CD14-positive monocyte (primary cell): ENCODE measurements around the gene KIF13A. TPM values are rescaled to one million over a fixed set of nuclear protein-coding genes. Genes with fewer than 3 reads are reported as not detected.

Source experiments
- DNase-seq, 3 donors: peaks; one replicate each; pipeline ENCODE4 v3.0.0-alpha.2; 2011 to 2022
- H2AFZ ChIP-seq: 2 replicates; pipeline ENCODE4 v1.6.0; 2012; ENCODE audit warnings: mild to moderate bottlenecking, low read depth, low read length, inconsistent platforms; ENCODE audit not compliant: insufficient read depth, poor library complexity, severe bottlenecking
- H3K27ac ChIP-seq, 2 donors: 1 replicate in 1 of 2; 2 replicates in 1 of 2; pipeline ENCODE4 v1.5.1; 2012 to 2013; ENCODE audit warnings: low read length in 2 of 2, control low read depth in 1 of 2, inconsistent platforms in 1 of 2, low read depth in 1 of 2, mild to moderate bottlenecking in 1 of 2
- H3K27me3 ChIP-seq, 2 donors: one replicate each; pipeline versions ENCODE4 v1.6.0 to v1.6.1; 2011 to 2013; ENCODE audit warnings: low read length in 2 of 2; ENCODE audit not compliant: control insufficient read depth in 2 of 2, insufficient read depth in 2 of 2
- H3K36me3 ChIP-seq, 2 donors: replicated peaks in 1 of 2; 1 replicate in 1 of 2; 2 replicates in 1 of 2; pipeline versions ENCODE4 v1.5.1 to v1.6.1; 2012 to 2013; ENCODE audit warnings: low read length in 2 of 2, control low read depth in 1 of 2, inconsistent platforms in 1 of 2, mild to moderate bottlenecking in 1 of 2; ENCODE audit not compliant: insufficient read depth in 2 of 2, control insufficient read depth in 1 of 2
- H3K4me1 ChIP-seq, 2 donors: 1 replicate in 1 of 2; 2 replicates in 1 of 2; pipeline versions ENCODE4 v1.5.1 to v1.6.1; 2012 to 2013; ENCODE audit warnings: low read length in 2 of 2, control low read depth in 1 of 2, inconsistent platforms in 1 of 2, mild to moderate bottlenecking in 1 of 2, moderate library complexity in 1 of 2; ENCODE audit not compliant: insufficient read depth in 2 of 2, control insufficient read depth in 1 of 2
- H3K4me2 ChIP-seq: replicated peaks from 2 replicates; pipeline ENCODE3; 2012; ENCODE audit warnings: low read length, moderate library complexity, mild to moderate bottlenecking; ENCODE audit not compliant: poor library complexity, severe bottlenecking; ENCODE audit errors: extremely low read depth
- H3K4me3 ChIP-seq, 3 experiments: fragments of 200-600 bp in 1 of 3; sonication (generic) in 1 of 3; replicated peaks in 1 of 3; 1 replicate in 2 of 3; 2 replicates in 1 of 3; pipeline ENCODE4 v1.5.1; 2011 to 2013; ENCODE audit warnings: low read length in 3 of 3, mild to moderate bottlenecking in 3 of 3, control low read depth in 2 of 3, low read depth in 2 of 3, inconsistent platforms in 1 of 3, moderate library complexity in 1 of 3
- H3K79me2 ChIP-seq: 2 replicates; pipeline ENCODE4 v1.6.0; 2012; ENCODE audit warnings: mild to moderate bottlenecking, control low read depth, inconsistent platforms, low read length, moderate library complexity; ENCODE audit not compliant: insufficient read depth
- H3K9ac ChIP-seq: 2 replicates; pipeline ENCODE4 v1.6.0; 2017; ENCODE audit warnings: low read length, mild to moderate bottlenecking; ENCODE audit not compliant: insufficient read depth, poor library complexity, severe bottlenecking
- H3K9me3 ChIP-seq, 2 donors: replicated peaks in 1 of 2; 1 replicate in 1 of 2; 2 replicates in 1 of 2; pipeline versions ENCODE4 v1.5.1 to v1.6.1; 2012 to 2013; ENCODE audit warnings: low read length in 2 of 2, control low read depth in 1 of 2; ENCODE audit not compliant: control insufficient read depth in 1 of 2, insufficient read depth in 1 of 2
- H4K20me1 ChIP-seq: 2 replicates; pipeline ENCODE4 v1.6.0; 2012; ENCODE audit warnings: mild to moderate bottlenecking, low read length, control low read depth, moderate library complexity; ENCODE audit not compliant: insufficient read depth
- H3K27ac Mint-ChIP-seq, 7 donors: one replicate each; pipeline ENCODE4 v1.8.0; 2020; ENCODE audit warnings: mild to moderate bottlenecking in 7 of 7, mixed read lengths in 7 of 7, moderate library complexity in 6 of 7, inconsistent platforms in 2 of 7
- H3K27me3 Mint-ChIP-seq, 3 donors: one replicate each; pipeline ENCODE4 v1.8.0; 2021 to 2022; ENCODE audit warnings: low read depth in 3 of 3, mild to moderate bottlenecking in 3 of 3, mixed read lengths in 3 of 3, moderate library complexity in 3 of 3, inconsistent platforms in 1 of 3
- H3K36me3 Mint-ChIP-seq, 2 donors: one replicate each; pipeline ENCODE4 v1.8.0; 2020; ENCODE audit warnings: mixed read lengths in 2 of 2, inconsistent platforms in 1 of 2, mild to moderate bottlenecking in 1 of 2
- H3K4me1 Mint-ChIP-seq: one replicate; pipeline ENCODE4 v1.8.0; 2020; ENCODE audit warnings: mild to moderate bottlenecking, mixed read lengths
- H3K4me3 Mint-ChIP-seq, 2 donors: one replicate each; pipeline ENCODE4 v1.8.0; 2020; ENCODE audit warnings: mild to moderate bottlenecking in 2 of 2, mixed read lengths in 2 of 2, moderate library complexity in 1 of 2
- H3K9me3 Mint-ChIP-seq, 7 donors: one replicate each; pipeline ENCODE4 v1.8.0; 2020 to 2022; ENCODE audit warnings: mixed read lengths in 7 of 7, mild to moderate bottlenecking in 6 of 7, moderate library complexity in 6 of 7, inconsistent platforms in 2 of 7
- WGBS: methylation state at CpG from one replicate; pipeline ENCODE4 v1.1.5; 2013; ENCODE audit warnings: missing lambda C conversion rate; ENCODE audit not compliant: insufficient coverage; 5-methylcytosine and 5-hydroxymethylcytosine counted together
- intact Hi-C, 2 donors: fragments of 100-400 bp; cut with micrococcal nuclease; formaldehyde crosslinking; loops; one replicate each; pipeline versions ENCODE4 v1.15.0 to v1.15.1; 2023
- polyA plus RNA-seq, 3 donors: library from polyadenylated mRNA; depleted of rRNA in 1 of 3; unstranded in 2 of 3; stranded (reverse) in 1 of 3; fragments of 300-500 nt in 2 of 3; fragments of >200 nt in 1 of 3; fragmentation: Illumina TruSeq in 2 of 3; gene quantifications; 1 replicate in 2 of 3; 2 replicates in 1 of 3; pipeline ENCODE4 v1.2.3, GENCODE V29; 2012 to 2021
- TF ChIP-seq, protein P1 (sequence below): fragments of 200-600 bp; IDR thresholded peaks from one replicate; pipeline ENCODE4 v1.8.0; 2022; ENCODE audit warnings: antibody characterized with exemption, mild to moderate bottlenecking

KIF13A gene
- polyA plus RNA-seq, 3 donors = 2.9 to 28.4 (median 6.0) TPM

DNA sequence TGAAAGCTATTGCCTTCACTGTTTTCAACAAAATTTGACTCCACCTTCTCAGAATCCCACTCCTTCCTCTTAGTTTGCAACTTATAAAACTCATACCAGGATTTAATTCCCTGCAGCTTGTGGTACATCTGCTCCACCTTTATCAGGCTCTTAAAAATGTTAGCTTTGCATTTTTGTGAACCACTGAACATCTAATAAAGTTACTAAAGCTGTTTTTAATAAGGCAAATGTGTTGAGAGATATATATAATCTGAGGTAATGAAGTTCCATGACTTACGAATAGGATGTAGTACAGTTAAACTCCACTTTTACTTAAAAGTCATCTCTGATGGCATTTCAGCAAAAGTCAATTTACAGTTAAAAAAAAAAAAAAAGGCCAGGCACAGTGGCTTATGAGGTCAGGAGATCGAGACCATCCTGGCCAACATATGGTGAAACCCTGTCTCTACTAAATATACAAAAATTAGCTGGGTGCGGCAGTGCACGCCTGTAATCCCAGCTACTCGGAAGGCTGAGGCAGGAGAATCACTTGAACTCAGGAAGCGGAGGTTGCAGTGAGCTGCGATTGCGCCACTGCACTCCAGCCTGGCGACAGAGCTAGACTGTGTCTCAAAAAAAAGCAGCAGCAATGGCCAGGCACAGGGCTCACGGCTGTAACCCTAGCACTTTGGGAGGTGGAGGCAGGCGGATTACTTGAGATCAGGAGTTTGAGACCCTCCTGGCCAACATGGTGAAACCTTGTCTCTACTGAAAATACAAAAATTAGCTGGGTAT, 106.2 kb downstream of the KIF13A start:
- Histone ChIP-seq H3K36me3 (peaks cover 0 to 2% of the 10 kb centered on the region in 2 donors), H3K79me2 (peaks cover 32% of the 10 kb centered on the region), H3K9ac (no peak overlapping the region), H3K4me1 (peaks cover 46 to 62% of the 10 kb centered on the region in 2 donors), H3K4me3 (no peak overlapping the region), H3K4me2 (peak overlapping the region; percentile 8), H3K27ac (peak overlapping the region; percentile 45 to 75), H2AFZ (no peak overlapping the region), H4K20me1 (peaks cover 48% of the 10 kb centered on the region), H3K9me3 (no peaks in the 10 kb centered on the region), H3K27me3 (no peaks in the 10 kb centered on the region)
- Mint-ChIP-seq H3K27me3 (no peaks in the 10 kb centered on the region), H3K9me3 (no peaks in the 10 kb centered on the region), H3K4me3 (peak overlapping the region in 1 of 2 donors; percentile 46), H3K36me3 (peaks cover 4 to 19% of the 10 kb centered on the region in 2 donors), H3K27ac (peak overlapping the region; percentile 81 to 95 (median 84)), H3K4me1 (peaks cover 57% of the 10 kb centered on the region)
- intact Hi-C loops = loop anchor here in 1 of 2 donors (10.0 kb wide), 2 partner anchors 54 to 104 kb away; partner anchors contain the start of gene KIF13A
- TF ChIP-seq, protein P1, sequence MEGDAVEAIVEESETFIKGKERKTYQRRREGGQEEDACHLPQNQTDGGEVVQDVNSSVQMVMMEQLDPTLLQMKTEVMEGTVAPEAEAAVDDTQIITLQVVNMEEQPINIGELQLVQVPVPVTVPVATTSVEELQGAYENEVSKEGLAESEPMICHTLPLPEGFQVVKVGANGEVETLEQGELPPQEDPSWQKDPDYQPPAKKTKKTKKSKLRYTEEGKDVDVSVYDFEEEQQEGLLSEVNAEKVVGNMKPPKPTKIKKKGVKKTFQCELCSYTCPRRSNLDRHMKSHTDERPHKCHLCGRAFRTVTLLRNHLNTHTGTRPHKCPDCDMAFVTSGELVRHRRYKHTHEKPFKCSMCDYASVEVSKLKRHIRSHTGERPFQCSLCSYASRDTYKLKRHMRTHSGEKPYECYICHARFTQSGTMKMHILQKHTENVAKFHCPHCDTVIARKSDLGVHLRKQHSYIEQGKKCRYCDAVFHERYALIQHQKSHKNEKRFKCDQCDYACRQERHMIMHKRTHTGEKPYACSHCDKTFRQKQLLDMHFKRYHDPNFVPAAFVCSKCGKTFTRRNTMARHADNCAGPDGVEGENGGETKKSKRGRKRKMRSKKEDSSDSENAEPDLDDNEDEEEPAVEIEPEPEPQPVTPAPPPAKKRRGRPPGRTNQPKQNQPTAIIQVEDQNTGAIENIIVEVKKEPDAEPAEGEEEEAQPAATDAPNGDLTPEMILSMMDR = no peak
- WGBS = 24% methylated on average over 9 of the region's 11 CpGs
- peak; percentile 34 to 59 (median 51) for DNase-seq

DNA sequence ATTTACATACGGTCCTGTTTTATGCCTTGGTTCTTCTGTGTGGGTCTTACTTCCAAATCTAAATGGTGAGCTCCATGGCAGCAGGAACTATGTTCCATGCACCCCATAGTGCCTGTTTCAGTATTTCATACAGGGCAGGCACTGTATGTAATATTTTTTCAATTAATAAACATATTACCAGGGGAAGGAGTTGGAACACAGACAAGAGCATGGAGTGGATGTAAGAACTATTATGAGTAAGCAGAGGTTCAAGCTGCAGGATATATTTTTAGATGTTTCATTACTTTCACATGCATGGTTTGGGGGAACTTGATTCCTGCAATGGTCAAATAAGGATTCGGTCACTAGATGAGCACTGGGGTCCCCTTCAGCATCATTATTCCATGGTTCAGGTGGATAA, 108.3 kb downstream of the KIF13A start:
- Histone ChIP-seq H4K20me1 (peaks cover 35% of the 10 kb centered on the region), H3K79me2 (peaks cover 29% of the 10 kb centered on the region), H3K4me1 (peaks cover 27 to 41% of the 10 kb centered on the region in 2 donors), H3K36me3 (no peaks in the 10 kb centered on the region), H2AFZ (no peak overlapping the region), H3K9ac (no peak overlapping the region), H3K9me3 (no peaks in the 10 kb centered on the region), H3K27me3 (no peaks in the 10 kb centered on the region), H3K4me2 (no peak overlapping the region), H3K4me3 (no peak overlapping the region), H3K27ac (no peak overlapping the region)
- intact Hi-C loops = no loop called here
- Mint-ChIP-seq H3K36me3 (peaks cover 4 to 19% of the 10 kb centered on the region in 2 donors), H3K4me1 (peaks cover 36% of the 10 kb centered on the region), H3K27ac (no peak overlapping the region), H3K9me3 (no peaks in the 10 kb centered on the region), H3K4me3 (no peak overlapping the region), H3K27me3 (no peaks in the 10 kb centered on the region)
- no CpG with 5 or more reads among the region's 2 CpGs for whole genome bisulfite sequencing
- TF ChIP-seq, protein P1 = no peak
- DNase-seq = no peak
